GM12875 (cell line): ENCODE measurements around the gene POLR2H.

Source experiments
- H3K4me3 ChIP-seq: one replicate; pipeline ENCODE4 v1.5.1; 2011; ENCODE audit warnings: low read depth, low read length, control low read depth
- TF ChIP-seq, protein P1 (sequence below): IDR thresholded peaks from 2 replicates; pipeline ENCODE4 v1.5.1; 2011; ENCODE audit warnings: low read depth, mild to moderate bottlenecking, control low read depth, inconsistent platforms, low read length, moderate library complexity, borderline replicate concordance; ENCODE audit not compliant: insufficient read depth

POLR2H gene

DNA sequence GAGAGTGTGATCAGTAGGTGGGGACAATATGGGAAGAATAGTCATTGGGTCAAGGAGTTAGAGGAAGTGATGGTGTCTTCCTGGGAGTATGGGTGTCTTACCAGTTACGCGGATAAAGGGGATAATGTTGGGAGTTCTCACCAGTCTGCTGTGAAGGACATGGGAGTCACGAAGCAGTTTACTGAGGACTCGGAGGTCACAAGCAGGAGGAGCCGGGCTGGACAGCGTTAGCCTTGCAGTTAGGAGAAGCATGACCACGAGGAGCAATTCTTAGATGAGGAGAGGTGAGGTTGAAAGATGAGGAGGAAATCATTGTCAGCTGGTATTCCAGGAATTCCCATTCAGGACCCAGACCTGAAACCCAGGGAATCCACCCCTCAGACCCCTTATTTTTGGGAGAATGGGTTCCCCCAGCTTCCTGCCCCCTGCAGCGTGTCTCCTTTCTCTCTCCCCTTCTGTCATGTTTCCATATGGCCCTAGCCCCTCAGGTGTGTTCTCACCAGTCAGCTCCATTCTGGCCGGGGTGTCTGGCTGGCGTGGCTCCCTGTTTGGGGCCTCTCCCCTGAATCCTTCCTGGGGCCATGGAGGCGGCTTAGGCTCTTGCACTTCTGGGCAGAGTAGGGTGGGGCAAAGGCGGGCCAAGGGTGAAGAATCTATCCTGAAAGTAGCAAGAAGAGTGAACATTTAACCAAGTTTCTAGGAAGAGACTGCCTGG, 14.4 kb downstream of the POLR2H start:
- TF ChIP-seq, protein P1, sequence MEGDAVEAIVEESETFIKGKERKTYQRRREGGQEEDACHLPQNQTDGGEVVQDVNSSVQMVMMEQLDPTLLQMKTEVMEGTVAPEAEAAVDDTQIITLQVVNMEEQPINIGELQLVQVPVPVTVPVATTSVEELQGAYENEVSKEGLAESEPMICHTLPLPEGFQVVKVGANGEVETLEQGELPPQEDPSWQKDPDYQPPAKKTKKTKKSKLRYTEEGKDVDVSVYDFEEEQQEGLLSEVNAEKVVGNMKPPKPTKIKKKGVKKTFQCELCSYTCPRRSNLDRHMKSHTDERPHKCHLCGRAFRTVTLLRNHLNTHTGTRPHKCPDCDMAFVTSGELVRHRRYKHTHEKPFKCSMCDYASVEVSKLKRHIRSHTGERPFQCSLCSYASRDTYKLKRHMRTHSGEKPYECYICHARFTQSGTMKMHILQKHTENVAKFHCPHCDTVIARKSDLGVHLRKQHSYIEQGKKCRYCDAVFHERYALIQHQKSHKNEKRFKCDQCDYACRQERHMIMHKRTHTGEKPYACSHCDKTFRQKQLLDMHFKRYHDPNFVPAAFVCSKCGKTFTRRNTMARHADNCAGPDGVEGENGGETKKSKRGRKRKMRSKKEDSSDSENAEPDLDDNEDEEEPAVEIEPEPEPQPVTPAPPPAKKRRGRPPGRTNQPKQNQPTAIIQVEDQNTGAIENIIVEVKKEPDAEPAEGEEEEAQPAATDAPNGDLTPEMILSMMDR = no peak
- no peak overlapping the region for H3K4me3 ChIP-seq

DNA sequence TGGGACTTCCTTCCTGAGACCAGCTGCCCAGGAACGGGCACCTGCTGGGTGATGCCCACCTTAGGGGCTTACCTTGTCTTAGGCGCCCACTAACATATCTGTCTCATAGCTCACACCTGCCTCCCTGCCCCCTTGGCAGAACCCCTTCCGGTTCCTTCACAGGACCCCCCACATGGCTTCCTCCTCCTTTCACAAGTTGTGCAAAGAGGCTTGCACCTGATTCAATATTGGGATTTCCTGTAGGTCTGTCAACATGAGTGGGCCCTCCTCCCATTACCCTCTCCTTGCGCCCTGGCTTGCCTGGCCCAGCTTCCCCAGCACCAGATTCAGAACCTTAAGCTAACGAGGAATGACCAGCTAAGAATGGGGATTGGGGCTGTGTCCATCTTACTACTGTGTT, 15.9 kb downstream of the POLR2H start:
- TF ChIP-seq, protein P1 = no peak

DNA sequence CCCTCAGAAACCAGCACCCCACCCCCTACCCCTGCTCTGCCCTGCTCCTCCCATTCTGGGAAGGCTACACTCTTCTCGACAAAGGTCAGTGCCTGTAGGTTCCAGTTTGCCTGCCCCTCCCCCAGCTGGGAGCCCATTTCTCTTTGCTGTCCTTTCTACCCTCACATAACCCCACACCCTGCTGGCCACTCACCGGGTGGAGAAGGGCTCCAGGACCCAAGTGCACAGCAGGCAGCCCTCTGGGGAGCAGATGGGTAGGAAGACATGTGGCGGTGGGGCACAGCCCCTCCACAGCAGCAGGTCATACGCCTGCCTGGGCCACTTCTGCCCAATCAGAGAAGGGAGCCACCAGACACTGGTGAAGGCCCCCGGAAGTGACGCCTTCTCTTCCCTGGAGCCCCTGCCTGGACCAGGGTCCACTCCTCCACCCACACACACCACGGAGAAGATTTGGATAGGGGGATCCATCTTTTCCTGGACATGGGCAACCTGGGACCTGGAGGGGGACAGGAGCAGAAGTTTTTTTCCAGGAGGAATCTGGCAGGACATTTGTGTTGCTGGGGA, 16.5 kb downstream of the POLR2H start, which contains the start of gene THPO:
TSS of gene THPO (minus strand) at position 326 of the 564 bp plus-strand sequence. CDS start 1,948 bp downstream, outside the sequence.
- TF ChIP-seq, protein P1 = no peak
- H3K4me3 ChIP-seq = no peak within 1 kb of the TSS

More for the DNA sequence above, 15.9 kb downstream of the POLR2H start:
- H3K4me3 ChIP-seq = no peak overlapping the region

DNA sequence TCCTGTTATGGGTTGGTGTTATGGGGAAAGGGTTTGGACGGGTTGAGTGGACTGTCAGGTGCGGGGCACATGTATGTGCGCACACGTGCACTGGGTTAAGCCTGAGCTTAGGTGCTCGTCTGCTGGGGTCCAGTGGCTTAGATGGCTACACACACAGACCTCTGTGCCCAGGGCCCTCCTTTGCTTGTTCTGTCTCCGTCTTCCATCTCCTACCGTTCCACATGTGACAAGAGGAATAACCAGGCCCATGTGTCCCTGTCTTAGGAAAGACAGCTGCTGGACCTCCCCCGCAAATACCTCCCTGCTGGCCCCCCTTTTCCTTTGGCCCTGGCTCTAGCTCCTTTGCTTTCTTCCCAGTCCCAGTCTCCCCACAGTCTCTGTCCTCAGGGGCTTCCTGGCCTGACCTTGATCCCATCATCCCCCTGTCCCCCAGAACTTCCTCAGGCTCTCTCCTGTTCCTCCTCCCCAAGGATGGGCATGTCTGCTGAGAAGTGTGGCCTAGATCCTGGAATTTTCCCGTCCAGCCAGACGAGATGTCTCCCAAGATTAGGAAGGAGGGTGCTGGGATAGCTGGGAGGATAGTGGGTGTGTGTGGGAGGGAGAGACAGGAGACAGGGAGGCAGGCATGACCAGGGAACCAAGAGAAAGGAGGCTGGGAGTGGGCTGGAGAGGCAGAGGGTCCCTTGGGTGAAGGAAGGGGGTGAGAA, 17.3 kb downstream of the POLR2H start:
- no peak overlapping the region for H3K4me3 ChIP-seq
- TF ChIP-seq, protein P1 = no peak

DNA sequence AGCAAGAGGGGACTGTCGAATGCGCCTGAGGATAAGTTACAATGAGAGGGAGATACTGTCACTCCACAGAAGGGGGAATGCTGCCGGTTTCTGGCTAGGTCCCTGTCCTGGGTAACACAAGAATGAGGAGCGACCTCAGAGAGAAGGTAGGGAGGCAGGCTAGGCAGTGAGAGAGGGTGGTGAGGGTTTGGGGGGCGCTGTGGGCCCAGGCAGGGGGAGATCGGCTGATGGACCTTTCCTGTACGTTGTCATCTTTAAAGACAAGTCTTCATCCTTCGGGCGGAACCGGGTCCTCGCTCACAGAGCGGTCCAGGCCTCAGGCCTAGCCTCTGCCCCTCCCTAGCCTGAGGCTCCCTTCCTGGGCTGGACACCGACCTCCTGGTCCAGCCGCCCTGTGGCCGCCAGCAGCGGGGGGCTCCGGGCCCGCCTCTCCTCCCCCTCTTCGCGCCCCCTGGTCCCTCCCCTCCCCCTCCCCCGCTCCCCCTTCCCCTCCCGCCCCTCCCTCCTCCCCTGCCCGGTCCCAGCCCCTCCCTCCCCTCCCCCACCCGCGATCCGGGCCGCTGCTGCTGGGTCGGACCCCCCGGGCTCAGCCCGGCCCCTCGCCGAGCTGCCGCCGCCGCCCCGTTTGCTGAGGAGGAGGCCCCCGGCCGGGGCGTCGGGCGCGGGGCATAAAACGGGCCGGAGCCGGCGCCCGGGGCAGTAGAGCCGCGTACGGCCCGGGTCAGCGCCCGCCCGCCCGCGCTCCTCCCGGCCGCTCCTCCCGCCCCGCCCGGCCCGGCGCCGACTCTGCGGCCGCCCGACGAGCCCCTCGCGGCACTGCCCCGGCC, 18.1 kb downstream of the POLR2H start, which contains the start of gene CHRD:
TSS of gene CHRD (plus strand) at position 697 of the 827 bp plus-strand sequence. CDS start 265 bp downstream, outside the sequence.
- TF ChIP-seq, protein P1 = no peak
- H3K4me3 ChIP-seq = no peak within 1 kb of the TSS

DNA sequence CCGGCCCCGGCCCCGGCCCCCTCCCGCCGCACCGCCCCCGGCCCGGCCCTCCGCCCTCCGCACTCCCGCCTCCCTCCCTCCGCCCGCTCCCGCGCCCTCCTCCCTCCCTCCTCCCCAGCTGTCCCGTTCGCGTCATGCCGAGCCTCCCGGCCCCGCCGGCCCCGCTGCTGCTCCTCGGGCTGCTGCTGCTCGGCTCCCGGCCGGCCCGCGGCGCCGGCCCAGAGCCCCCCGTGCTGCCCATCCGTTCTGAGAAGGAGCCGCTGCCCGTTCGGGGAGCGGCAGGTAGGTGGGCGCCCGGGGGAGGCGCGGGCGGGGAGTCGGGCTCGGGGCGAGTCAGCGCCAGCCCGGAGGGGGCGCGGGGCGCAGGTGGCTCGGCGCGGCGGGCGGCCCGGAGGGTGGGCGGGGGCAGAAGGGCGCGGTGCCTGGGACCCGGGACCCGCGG, 18.7 kb downstream of the POLR2H start:
- H3K4me3 ChIP-seq = no peak overlapping the region
- TF ChIP-seq, protein P1 = no peak
